Activated T-helper 1 cell treated with anti-CD3 and anti-CD28 coated beads, Interleukin-12 subunit alpha, Interleukin-12 subunit beta, Interleukin-2, Interleukin-4 antibody, amounts not matched to agents 30 ng/mL and 10 ng/mL and 1 ng/mL, durations not matched to agents 14 hours and 24 hours and 36 hours (primary cell): Measurements from ENCODE around the gene SLC37A4. TPM values are rescaled to one million over a fixed set of nuclear protein-coding genes. Genes with fewer than 3 reads are reported as not detected.
A peak's percentile ranks its signal among the peaks of the same experiment; 100 is the strongest.
"Not testable (repeated sequence)": the region's sequence is repeated elsewhere in the genome, so short reads cannot be mapped to it uniquely, and the experiment has no call there.

Source experiments
- DNase-seq: peaks from one replicate; pipeline ENCODE4 v3.0.0; 2021; ENCODE audit warnings: low spot score
- H3K27ac Mint-ChIP-seq: one replicate; pipeline ENCODE4 v1.8.0; 2021; ENCODE audit warnings: mild to moderate bottlenecking, mixed read lengths
- H3K27me3 Mint-ChIP-seq: one replicate; pipeline ENCODE4 v1.8.0; 2022; ENCODE audit warnings: mild to moderate bottlenecking, moderate library complexity, mixed read lengths; ENCODE audit not compliant: insufficient read depth
- H3K36me3 Mint-ChIP-seq: one replicate; pipeline ENCODE4 v1.8.0; 2021; ENCODE audit warnings: low read depth, mixed read lengths
- H3K4me1 Mint-ChIP-seq: one replicate; pipeline ENCODE4 v1.8.0; 2021; ENCODE audit warnings: low read depth, mixed read lengths
- H3K4me3 Mint-ChIP-seq: one replicate; pipeline ENCODE4 v1.8.0; 2021; ENCODE audit warnings: mild to moderate bottlenecking, moderate library complexity, mixed read lengths
- H3K9me3 Mint-ChIP-seq: one replicate; pipeline ENCODE4 v1.8.0; 2021; ENCODE audit warnings: mixed read lengths
- intact Hi-C: fragments of 100-400 bp; cut with micrococcal nuclease; formaldehyde crosslinking; loops from one replicate; pipeline ENCODE4 v1.15.1; 2024
- total RNA-seq: library from RNA; stranded (reverse); gene quantifications from 2 replicates; pipeline ENCODE4 v1.2.3, GENCODE V29; 2022

SLC37A4 gene
- total RNA-seq, 1 donor from 2014 or later, result 28.7 TPM

DNA sequence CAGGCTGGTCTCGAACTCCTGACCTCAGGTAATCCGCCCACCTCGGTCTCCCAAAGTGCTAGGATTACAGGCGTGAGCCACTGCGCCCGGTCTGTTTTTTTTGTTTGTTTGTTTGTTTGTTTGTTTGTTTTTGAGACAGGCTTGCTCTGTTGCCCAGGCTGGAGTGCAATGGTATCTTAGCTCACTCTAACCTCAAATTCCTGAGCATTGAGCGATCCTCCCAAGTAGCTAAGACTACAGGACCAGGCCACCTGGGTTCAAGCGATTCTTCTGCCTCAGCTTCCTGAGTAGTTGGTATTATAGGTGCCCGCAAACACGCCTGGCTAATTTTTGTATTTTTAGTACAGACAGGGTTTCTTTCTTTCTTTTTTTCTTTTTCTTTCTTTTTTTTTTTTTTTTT is 2.7 kb upstream of the SLC37A4 start:
- DNase-seq, H3K4me3 Mint-ChIP-seq, H3K27me3 Mint-ChIP-seq, H3K36me3 Mint-ChIP-seq, intact Hi-C loops, H3K9me3 Mint-ChIP-seq, H3K27ac Mint-ChIP-seq: not testable (repeated sequence)
- peaks cover 15% of the 10 kb centered on the region for H3K4me1 Mint-ChIP-seq

- Mint-ChIP-seq H3K4me3 (no peak overlapping the region), H3K36me3 (no peaks in the 10 kb centered on the region), H3K9me3 (no peaks in the 10 kb centered on the region), H3K27ac (no peak overlapping the region), H3K4me1 (peaks cover 15% of the 10 kb centered on the region), H3K27me3 (no peaks in the 10 kb centered on the region)
- intact Hi-C loops, result loop anchor here (2.0 kb wide), 3 partner anchors 63 to 103 kb away; partner anchors contain the start of gene C2CD2L
- DNase-seq, result no peak
Observed at GRCh38 chr11:119031912-119032280, 1.2 kb upstream of the SLC37A4 start.

DNA sequence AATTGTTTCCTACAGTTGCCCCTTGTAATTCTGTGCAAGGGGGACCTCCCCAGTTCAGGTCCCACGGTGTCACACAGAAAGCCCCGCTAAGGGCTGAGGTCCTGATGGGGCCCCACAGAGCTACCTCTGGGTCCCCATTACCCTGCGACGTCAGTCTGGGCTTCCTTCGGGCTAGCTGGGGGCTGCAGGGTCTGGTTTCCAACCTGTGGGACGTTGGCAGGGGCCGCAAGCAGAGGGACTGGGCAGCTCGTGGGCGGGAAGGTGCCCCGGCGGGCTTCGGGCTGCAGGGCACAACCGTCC is 698 bp downstream of the SLC37A4 start:
- intact Hi-C loops, result loop anchor here (1.0 to 2.0 kb wide), 9 partner anchors 12 to 101 kb away; partner anchors contain the start of genes C2CD2L, CENATAC, HYOU1 and RPS25
- Mint-ChIP-seq H3K4me1 (peaks cover 16% of the 10 kb centered on the region), H3K27ac (peak overlapping the region; percentile 74)

GRCh38 chr11:119029340-119030028 is 1.2 kb downstream of the SLC37A4 start:
- H3K4me1 Mint-ChIP-seq, result peaks cover 21% of the 10 kb centered on the region
- H3K9me3 Mint-ChIP-seq, result no peaks in the 10 kb centered on the region
- H3K27me3 Mint-ChIP-seq, result no peaks in the 10 kb centered on the region
- peak overlapping the region; percentile 74 for H3K27ac Mint-ChIP-seq
- DNase-seq, result no peak
- intact Hi-C loops, result loop anchor here (1.0 to 2.0 kb wide), 9 partner anchors 11 to 101 kb away; partner anchors contain the start of genes C2CD2L, CENATAC, HYOU1 and RPS25
- H3K36me3 Mint-ChIP-seq, result peaks cover 10% of the 10 kb centered on the region
- H3K4me3 Mint-ChIP-seq, result peak overlapping the region; percentile 80

More for the DNA sequence above, 698 bp downstream of the SLC37A4 start:
- peak overlapping the region; percentile 80 for H3K4me3 Mint-ChIP-seq
- no peak for DNase-seq
- H3K27me3 Mint-ChIP-seq, result no peaks in the 10 kb centered on the region
- H3K36me3 Mint-ChIP-seq, result peaks cover 7% of the 10 kb centered on the region
- no peaks in the 10 kb centered on the region for H3K9me3 Mint-ChIP-seq

DNA sequence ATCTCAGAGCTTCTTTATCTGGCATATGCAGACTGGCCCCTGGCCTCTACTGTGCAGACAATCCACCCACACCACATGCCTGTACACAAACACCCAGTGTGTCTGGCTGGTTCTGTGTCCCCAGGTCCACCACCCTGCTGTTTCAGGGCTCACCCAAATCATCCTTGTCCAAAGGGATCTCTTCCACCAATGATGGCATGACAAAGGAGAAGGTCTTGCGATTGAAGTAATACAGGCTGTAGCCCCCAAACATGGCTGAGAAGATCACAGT is 1.7 kb downstream of the SLC37A4 start:
- peak overlapping the region; percentile 80 for H3K4me3 Mint-ChIP-seq
- no peak for DNase-seq
- H3K4me1 Mint-ChIP-seq, result peaks cover 26% of the 10 kb centered on the region
- no peaks in the 10 kb centered on the region for H3K27me3 Mint-ChIP-seq
- intact Hi-C loops, result no loop called here
- peak overlapping the region; percentile 31 for H3K27ac Mint-ChIP-seq
- H3K36me3 Mint-ChIP-seq, result peaks cover 11% of the 10 kb centered on the region
- H3K9me3 Mint-ChIP-seq, result no peaks in the 10 kb centered on the region

DNA sequence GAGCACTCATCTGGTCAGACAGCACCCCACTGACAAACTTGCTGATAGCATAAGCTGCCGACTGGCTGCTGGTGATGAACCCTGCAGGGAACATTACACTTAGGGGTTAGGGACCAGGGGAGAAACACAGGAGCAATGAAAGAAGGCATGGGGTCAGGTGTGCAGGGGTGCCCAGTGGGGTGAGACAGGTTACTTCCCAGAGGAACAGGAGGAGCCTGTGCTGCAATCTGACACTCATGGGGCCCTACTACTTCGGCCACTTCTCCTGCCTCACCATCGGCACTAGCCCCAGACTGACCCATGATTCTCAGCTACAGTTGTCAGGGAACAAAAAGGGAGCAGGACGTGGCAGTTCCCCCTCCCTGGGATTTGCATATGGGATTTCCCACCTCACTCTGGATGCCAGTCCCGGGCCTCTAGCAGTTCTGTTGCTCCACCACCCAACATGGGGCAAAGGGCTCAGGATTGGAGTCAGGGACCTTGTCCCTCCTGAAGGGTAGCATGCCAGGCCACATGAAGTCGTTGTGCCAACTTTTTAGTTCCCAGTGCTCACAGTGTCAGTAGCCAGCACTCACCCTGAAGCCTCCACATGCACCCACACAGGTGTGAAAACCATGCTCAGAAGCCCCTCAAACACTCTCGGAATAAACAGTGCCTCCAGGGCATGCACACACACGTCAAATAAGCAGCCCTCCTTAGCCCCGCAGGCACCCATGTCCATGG is 2.2 kb downstream of the SLC37A4 start:
- Mint-ChIP-seq H3K36me3 (peaks cover 15% of the 10 kb centered on the region), H3K9me3 (no peaks in the 10 kb centered on the region), H3K27me3 (no peaks in the 10 kb centered on the region), H3K27ac (peak overlapping the region; percentile 31), H3K4me3 (peak overlapping the region; percentile 80), H3K4me1 (peaks cover 29% of the 10 kb centered on the region)
- intact Hi-C loops, result no loop called here
- DNase-seq, result no peak

DNA sequence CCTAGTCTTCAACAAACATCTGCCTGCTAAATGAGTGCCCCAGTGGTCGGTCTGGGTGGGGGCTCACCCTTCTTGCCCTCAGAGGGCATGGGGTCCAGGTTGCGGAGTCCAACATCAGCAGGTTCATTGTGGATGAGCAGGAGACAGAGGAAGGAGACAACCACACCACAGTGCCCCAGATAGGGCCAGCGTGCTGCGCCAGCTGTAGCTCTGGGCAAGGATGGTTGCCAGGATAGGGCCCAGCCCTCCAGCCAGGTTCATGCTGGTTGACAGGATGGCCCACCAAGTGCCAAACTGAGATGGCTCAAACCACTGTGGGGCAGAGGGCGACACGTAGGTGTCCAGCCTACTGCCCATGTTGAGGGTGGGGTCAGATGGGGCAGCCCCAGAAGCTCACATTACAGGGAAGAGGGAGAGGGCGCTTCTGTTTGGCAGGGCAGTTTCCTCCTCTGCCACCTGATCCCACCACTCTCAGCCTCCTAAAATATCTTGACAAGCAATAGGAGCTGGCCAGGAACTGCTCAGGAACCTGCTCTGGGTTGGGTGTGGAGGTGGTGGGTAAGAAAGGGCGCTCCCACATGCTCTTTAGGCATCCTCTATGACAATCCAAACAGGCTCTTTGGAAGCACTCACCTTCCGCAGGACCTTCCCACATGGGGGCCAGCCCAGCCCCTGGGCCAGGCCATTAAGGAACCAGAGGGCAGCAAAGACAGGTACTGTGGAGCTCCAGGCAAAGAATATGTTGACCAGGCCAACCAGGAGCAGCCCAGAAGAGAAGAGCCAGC is 2.9 kb downstream of the SLC37A4 start:
- Mint-ChIP-seq H3K27me3 (no peaks in the 10 kb centered on the region), H3K4me1 (peaks cover 32% of the 10 kb centered on the region), H3K27ac (no peak overlapping the region), H3K9me3 (no peaks in the 10 kb centered on the region), H3K4me3 (no peak overlapping the region), H3K36me3 (peaks cover 20% of the 10 kb centered on the region)
- intact Hi-C loops, result no loop called here
- no peak for DNase-seq

GRCh38 chr11:119026970-119027369 is 3.7 kb downstream of the SLC37A4 start:
- Mint-ChIP-seq H3K4me1 (peaks cover 32% of the 10 kb centered on the region), H3K27ac (no peak overlapping the region), H3K4me3 (no peak overlapping the region), H3K27me3 (no peaks in the 10 kb centered on the region), H3K9me3 (no peaks in the 10 kb centered on the region), H3K36me3 (peaks cover 23% of the 10 kb centered on the region)
- intact Hi-C loops, result no loop called here
- DNase-seq, result no peak

DNA sequence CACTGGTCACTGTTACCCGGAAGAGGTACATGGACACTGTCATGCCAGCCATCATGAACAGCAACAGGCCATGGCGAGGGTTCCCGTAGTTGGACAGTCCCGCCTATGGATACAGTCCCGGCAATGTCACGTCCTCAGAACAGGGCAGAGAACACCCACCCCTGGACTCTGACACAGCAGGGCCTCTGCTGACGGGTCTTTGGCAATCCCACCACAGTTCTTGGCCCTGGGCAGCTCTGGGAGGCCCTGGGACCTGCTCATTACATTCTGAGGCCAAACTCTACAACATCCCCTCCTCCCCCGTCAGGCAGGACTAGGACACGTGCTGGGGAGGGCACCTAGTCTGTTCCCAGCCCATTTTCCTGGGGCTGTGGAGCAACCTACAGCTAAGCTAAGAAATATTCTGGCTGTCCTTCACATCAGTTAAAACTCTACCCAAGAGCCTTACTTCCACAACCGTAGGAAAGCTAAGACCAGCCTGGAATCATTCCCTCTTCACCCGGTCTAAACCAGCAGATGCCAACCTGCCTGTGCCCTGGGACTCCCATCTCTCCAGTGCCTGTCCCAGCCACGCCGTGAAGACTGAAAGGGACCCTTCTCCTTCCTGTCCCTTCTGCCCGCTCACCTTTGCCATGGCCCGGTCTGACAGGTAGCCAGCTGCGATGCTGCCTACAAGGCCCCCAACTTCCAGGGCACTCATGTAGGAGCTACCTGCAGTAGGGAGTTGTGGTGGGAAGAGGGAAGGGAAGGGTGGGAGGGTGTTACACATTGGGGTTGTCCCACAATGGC is 4.5 kb downstream of the SLC37A4 start:
- Mint-ChIP-seq H3K36me3 (peaks cover 29% of the 10 kb centered on the region), H3K4me1 (peaks cover 39% of the 10 kb centered on the region), H3K27me3 (no peaks in the 10 kb centered on the region), H3K27ac (peak overlapping the region; percentile 52), H3K9me3 (no peaks in the 10 kb centered on the region), H3K4me3 (no peak overlapping the region)
- intact Hi-C loops, result no loop called here
- no peak for DNase-seq

DNA sequence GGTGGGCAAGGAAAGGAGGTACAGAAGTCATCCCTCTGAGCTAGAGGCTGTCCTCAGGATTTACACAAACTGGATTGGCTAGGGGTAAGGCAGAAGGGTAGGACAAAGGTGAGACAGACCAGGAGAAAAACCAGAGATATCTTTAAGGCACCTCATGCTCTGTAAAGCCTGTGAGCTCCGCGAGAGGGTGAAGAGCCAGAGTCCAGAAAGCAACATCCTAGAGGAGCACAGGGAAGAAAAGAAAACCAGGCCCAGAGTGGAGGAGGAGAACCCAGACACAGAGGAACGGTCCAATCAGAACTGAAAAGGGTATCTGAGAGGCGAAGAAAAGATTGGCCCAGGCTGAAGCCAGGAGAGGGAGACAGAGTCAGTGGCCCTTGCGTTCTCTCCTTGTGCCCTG is 5.1 kb downstream of the SLC37A4 start:
- H3K9me3 Mint-ChIP-seq, result no peaks in the 10 kb centered on the region
- no peak overlapping the region for H3K4me3 Mint-ChIP-seq
- H3K4me1 Mint-ChIP-seq, result peaks cover 40% of the 10 kb centered on the region
- DNase-seq, result no peak
- H3K36me3 Mint-ChIP-seq, result peaks cover 29% of the 10 kb centered on the region
- peak overlapping the region; percentile 21 for H3K27ac Mint-ChIP-seq
- H3K27me3 Mint-ChIP-seq, result no peaks in the 10 kb centered on the region
- intact Hi-C loops, result no loop called here

- peak overlapping the region; percentile 21 for H3K27ac Mint-ChIP-seq
- H3K4me3 Mint-ChIP-seq, result no peak overlapping the region
- H3K4me1 Mint-ChIP-seq, result peaks cover 43% of the 10 kb centered on the region
- H3K36me3 Mint-ChIP-seq, result peaks cover 30% of the 10 kb centered on the region
- intact Hi-C loops, result no loop called here
- H3K27me3 Mint-ChIP-seq, result no peaks in the 10 kb centered on the region
- DNase-seq, result no peak
- no peaks in the 10 kb centered on the region for H3K9me3 Mint-ChIP-seq
Observed at GRCh38 chr11:119025099-119025473, 5.6 kb downstream of the SLC37A4 start.

DNA sequence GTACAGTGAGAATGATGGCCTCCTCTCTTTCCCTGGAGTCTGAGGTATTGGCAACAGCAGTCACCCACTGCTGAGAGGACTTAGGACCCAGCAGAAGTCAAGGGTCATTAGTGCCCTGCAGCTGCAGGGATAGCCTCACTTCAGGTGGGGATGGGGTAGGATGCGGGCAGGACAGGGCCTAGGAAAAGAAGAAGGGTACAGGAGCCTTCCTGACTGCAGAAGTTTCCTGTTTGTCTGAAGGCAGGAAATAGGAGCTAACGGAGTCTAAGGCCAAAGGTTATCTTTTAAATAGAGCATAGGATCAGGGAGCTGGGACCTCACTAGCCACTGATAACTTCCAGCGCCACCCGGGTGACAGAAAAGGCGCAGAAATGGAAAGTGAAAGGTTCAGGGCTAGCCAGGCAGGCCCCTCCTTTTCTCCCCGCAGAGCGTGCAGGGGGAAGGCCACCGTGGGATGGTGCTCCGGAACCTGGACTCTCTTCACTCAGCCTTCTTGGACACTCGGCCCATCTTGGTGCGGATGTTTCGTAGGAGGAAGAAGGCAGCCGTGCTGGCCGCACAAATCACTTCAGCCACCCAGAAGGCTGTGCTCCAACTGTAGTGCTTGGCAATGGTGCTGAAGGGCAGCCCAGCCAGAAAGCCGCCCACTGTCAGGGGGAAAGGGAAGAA is 6.1 kb downstream of the SLC37A4 start:
- Mint-ChIP-seq H3K4me1 (peaks cover 43% of the 10 kb centered on the region), H3K27ac (peak overlapping the region; percentile 19), H3K27me3 (no peaks in the 10 kb centered on the region), H3K4me3 (no peak overlapping the region), H3K9me3 (no peaks in the 10 kb centered on the region), H3K36me3 (peaks cover 35% of the 10 kb centered on the region)
- intact Hi-C loops, result no loop called here
- DNase-seq, result no peak
